GM21529 (cell line): ENCODE results near the gene TBX2.
"Not testable (repeated sequence)": the region's sequence is repeated elsewhere in the genome, so short reads cannot be mapped to it uniquely, and the experiment has no call there.

ENCODE experiments used
- ATAC-seq: cut with Tn5 transposase; IDR thresholded peaks from one replicate; pipeline ENCODE4 v1.9.1; 2021; ENCODE audit not compliant: unreplicated experiment

The TBX2 gene

DNA sequence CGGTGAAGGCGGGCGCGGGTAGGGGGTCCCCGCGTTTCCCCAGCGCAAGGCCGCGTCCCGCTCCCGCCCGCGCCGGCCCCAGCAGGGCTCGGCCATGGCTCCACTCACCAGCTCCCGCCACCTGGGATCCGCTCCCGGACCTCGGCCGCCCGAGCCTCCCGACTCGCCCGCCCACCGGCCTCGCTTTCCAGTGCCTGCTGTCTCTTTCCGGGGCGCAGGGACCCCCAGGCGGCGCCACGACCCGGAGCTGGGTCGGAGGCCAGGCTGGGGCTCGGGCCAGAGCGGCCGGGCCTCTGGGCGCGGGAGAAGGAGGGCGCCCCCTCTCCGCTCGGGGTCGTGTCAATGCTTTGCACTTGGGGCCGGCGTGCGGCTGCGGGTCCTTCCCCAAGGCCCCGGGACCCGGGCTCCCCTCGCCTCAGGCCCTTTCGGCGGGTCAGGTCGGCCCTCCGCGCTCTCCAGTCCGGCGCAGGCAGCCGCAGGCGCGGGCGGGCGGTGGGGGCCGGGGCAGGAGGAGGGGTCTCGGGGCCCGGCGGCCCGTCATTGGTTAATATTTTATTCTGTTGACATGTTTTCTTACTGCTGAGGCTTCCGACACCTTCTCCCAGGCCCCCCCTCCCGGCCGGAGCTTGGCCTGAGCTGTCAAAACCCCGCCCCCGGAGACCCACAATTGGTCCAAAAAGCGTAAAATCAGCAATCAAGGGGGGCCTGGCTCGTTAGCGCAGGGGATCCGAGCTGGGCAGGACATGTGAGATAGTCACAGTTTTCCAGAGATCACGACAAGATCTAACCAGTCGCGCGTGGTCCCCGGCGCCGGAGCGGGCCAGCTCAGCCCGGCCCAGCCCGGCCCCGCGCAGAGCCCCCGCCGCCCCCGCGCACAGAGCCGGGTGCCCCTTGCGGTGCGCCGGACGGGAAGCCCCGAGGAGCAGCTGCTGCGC, at the start of gene TBX2:
Gene TBX2 (plus strand): TSS at position 713 of the 935 bp plus-strand sequence. CDS start 334 bp downstream, outside the sequence.
- ATAC-seq, result no peak

DNA sequence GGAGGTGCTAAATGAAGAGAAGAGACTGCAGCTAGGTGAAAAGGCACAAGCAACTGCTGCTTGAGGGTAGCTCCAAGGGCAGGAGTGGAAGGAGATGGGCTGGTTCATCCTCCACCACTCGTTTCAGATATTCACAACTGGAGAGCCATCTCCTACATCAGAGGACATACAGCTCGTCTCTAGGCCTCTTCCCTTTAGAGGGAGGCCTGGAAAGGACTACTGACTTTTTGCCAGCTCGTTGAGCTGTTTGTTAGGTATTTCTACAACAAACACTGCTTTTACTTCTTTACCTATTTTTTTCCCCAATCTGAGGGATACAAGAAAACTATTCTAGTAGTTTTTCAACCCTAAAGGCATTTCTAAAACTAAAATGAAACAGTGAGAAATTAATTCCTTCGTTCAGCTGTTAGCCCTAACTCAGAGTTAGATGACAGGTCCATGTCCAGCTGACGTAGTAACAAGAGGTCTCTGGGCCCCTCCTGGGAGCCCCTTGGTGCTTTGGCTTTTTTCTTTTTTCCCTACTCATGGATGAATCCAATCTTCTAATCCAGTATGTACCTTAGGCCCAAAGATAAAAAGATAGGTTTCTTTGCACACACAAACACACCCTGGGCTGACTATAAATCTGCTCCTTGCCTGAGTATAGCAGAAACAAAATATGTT, 47.8 kb upstream of the TBX2 start:
- ATAC-seq, result no peak

- ATAC-seq, result no peak
Observed at GRCh38 chr17:61352408-61352770, 47.3 kb upstream of the TBX2 start.

DNA sequence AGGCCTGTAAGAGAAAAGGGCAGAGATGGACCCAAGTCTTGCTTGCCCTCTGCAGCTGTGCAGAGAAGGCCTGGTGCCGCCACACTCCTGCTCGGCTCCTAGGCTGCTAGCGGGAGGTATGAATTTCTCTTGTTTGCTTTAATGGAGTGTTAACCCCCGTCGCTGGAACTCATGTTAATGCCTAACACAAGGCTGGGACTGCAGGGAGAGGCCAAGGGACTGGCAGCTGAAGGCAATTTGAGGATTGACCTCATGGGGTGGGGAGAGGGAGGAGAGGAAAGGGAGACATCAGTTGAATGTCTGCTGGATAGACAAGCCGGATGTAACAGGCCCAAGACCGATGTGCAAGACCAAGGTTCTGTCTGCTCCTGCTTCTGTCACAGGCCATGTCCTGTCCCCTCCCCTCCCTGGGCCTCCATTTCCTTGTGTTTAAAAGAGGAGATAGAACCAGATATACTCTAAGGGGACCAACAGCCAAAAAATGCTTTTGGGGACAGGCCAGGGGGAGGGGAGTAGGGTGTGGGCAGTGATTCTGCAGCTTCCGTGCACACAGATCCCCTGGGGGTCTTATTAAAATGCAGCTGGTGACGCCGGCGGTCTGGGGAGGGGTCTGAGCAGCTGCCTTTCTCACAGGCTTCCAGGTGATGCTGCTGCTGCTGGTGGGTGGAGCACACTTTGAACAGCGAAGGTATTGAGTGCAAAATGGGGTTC, 46.7 kb upstream of the TBX2 start:
- ATAC-seq, result no peak

DNA sequence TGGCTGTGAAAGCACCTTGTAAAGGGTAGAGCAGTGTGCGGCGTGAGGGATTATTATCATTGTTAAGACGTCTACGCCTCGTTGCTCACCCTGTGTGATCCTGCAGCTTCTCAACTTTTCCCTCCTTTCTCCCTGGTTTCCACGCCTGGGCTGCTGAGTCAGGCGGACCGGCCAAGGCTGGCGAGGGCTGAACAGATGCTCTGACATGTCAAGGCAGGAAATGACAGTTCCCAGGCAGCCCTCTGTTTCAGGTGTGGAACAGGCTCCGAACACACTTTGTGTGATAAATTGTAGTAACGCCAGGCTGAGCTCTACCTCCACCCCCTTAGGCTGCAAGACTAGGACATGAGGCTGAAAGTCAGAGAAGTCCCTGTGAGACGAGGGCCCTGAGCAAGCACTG, 46.0 kb upstream of the TBX2 start:
- ATAC-seq, result no peak

GRCh38 chr17:61354895-61355874, 44.5 kb upstream of the TBX2 start:
- ATAC-seq, result no peak

- ATAC-seq, result not testable (repeated sequence)
Observed at GRCh38 chr17:61357061-61357460, 42.6 kb upstream of the TBX2 start.

DNA sequence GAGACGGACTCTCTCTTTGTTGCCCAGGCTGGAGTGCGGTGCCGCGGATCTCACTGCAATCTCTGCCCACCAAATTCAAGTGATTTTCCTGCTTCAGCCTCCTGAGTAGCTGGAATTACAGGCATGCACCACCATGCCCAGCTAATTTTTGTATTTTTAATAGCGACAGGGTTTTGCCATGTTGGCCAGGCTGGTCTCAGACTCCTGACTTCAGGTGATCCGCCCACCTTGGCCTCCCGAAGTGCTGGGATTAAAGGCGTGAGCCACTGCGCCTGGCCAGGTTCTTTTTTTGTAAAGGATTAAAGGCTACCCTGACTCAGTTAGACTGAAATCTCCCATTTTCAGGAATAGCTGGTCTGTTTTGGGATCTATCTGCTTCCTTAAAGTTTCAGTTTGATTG, 40.1 kb upstream of the TBX2 start:
- not testable (repeated sequence) for ATAC-seq

DNA sequence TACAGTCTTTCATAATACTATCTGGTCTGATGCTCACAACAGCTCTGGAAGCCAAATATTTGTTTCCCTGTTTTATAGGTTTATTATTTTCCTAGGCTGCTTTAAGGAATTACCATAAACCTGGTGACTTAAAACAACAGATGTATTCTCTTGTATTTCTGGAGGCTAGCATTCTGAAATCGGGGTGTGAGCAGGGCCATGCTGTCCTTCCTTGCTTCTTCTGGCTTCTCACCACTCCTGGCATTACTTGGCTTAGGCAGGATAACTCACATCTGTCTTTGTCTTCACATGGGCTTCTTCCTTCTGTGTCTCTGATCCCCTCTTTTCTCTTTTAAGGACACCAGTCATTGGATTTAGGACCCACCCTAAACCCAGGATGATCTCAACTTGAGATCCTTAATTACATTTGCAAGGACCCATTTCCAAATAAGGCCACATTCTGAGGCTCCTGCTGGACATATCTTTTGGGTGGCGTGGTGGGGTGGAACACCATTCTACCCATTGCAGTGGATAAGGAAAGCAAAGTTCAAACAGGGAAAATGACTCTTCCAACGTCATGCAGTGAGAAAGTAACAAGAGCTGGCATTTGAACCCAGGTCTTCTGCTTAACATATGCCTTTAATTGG, 39.2 kb upstream of the TBX2 start:
- no peak for ATAC-seq

DNA sequence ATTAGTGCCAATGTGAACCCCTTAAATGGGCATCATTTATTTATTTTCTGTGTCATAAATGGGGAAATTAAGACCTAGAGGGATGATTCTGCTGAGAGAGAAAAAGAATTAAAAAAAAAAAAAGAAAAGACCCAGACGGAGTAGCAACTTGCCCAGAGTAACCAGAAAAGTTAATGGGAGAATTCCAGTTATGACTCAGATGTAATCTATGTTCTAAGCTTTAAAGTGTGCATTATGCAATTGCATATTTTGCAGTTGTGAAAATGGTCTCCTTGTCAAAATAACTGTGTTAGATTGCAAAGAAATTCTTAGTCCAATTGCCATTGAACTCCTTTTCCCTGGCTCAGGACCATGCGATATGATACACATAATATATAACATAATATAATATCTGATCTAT, 38.6 kb upstream of the TBX2 start:
- no peak for ATAC-seq

- ATAC-seq, result no peak
Observed at GRCh38 chr17:61362396-61362795, 37.2 kb upstream of the TBX2 start.

- ATAC-seq, result no peak
Observed at GRCh38 chr17:61362852-61363600, 36.6 kb upstream of the TBX2 start.

GRCh38 chr17:61363601-61364462, 35.8 kb upstream of the TBX2 start:
- no peak for ATAC-seq

DNA sequence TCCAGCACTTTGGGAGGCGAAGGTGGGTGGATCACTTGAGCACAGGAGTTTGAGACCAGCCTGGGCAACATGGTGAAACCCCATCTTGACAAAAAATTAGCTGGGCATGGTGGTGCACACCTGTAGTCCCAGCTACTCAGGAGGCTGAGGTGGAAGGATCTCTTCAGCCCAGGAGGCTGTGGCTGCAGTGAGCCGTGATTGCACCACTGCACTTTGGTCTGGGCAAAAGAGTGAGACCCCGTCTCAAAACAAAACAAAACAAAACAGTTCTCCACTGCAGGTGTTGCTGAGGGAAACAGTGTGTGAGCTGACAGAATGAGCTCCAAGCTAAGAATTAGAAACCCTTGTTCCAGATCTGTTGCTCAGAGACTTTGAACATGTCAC, 35.2 kb upstream of the TBX2 start:
- ATAC-seq, result no peak

GRCh38 chr17:61366076-61366714, 33.4 kb upstream of the TBX2 start:
- no peak for ATAC-seq

- ATAC-seq, result no peak
Observed at GRCh38 chr17:61366715-61367413, 32.8 kb upstream of the TBX2 start.
